ENCODE results near the gene DYRK1A.

The DYRK1A gene

GRCh38 chr21:37385179-37385765 is 18.7 kb downstream of the DYRK1A start:
- no peak for DNase-seq

GRCh38 chr21:37386151-37386550 is 19.6 kb downstream of the DYRK1A start:
- DNase-seq: no peak

DNA sequence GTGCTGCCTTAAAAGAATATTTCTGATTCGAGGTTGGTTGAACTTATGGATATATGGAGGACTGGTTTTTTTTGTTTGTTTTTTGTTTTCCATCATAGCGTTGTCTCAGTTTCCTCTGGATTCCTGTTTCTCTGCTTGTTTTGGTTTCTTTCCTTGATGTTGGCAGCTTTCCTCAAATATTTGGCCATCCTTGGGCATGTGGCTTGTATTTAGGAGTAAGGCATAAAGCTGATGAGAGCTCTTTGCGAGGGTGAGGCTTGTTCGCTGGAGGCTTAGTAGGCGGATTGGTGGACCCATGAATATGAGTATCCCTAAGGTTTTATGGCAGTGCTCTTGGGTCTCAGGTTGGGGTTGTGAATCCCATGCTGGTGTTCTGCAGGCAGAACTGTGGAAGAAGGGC is 22.9 kb downstream of the DYRK1A start:
- no peak for DNase-seq

- no peak for DNase-seq
These were observed 25.1 kb downstream of the DYRK1A start for GRCh38 chr21:37391666-37392065.

GRCh38 chr21:37392441-37392840 is 25.9 kb downstream of the DYRK1A start:
- DNase-seq: no peak

GRCh38 chr21:37393030-37393429 is 26.5 kb downstream of the DYRK1A start:
- no peak for DNase-seq

GRCh38 chr21:37393786-37394185 is 27.2 kb downstream of the DYRK1A start:
- DNase-seq: no peak

DNA sequence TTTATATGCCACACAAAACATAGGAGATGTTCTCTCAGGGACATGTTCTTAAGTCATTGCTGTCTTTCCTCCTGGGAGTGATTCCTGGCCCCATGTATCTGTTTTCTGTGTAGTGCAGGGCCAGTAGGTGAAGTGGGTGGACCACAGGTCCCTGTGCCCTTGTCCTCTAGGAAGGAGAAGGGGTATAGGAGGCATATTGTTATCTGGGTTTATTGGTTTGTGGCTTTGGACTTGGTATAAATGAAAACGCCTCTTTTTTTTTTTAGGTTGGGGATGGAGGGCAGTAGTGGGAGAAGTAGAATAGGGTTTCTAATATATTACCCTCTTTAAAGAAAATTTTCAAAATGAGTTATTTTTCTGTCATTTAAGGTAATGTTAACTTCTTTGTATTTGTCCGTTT is 29.4 kb downstream of the DYRK1A start:
- no peak for DNase-seq

DNA sequence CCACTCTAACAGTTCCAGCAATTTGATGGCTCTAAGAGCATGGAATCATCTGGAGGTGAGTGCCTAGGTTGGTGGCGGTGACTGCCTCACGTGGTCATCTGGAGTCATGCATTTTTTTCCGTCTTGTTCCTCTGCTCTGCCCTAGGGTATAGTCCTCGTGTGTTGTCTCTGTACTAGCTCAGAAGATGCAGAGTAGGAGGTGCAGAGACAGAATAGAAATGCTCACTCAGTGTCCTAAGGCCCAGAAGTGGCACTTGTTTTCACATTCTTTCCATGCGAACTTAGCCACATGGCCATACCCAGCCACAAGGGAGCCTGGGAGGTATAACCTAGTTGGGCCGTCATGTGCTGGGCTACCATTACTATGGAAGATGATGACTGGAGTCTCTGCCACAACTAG is 30.3 kb downstream of the DYRK1A start:
- DNase-seq: no peak

DNA sequence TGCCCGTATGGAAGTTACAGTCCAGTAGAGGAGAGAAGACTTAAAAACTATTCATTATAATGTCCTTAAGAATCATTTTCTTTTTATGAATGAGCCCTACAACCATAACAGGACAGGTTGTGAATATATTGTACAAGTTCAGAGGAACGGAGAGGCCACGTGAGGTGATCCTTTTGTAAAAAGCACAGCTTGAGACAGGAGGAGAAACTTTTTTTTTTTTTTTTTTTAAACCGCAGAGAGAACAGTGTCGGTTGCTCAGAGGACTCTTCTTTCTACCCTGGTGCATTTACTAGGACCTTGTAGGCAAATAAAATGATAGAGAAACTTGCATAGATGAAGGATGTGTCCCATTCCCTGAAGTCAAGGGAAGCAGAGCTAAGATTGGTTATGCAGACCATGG is 32.1 kb downstream of the DYRK1A start:
- no peak for DNase-seq

GRCh38 chr21:37402251-37402867 is 35.8 kb downstream of the DYRK1A start:
- no peak for DNase-seq

DNA sequence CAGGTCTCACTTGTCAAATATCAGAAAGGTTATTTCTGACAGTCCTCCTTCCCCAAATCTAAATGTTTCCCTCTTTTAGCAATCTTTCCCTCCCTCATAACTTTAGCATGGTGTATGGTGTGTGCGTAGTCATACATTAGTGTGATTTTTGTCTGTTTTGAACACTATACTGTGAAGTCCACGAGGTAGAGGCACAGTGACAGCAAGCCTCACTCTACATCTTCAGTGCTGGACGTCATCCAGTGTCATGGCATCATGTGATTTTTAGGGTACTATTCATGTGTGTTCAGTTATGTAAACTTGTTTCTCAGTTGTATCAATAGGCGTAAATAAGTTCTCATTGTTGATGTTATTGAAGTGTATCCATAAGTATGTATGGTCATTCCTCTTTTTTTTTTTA is 39.1 kb downstream of the DYRK1A start:
- no peak for DNase-seq

GRCh38 chr21:37407719-37408420 is 41.3 kb downstream of the DYRK1A start:
- no peak for DNase-seq

DNA sequence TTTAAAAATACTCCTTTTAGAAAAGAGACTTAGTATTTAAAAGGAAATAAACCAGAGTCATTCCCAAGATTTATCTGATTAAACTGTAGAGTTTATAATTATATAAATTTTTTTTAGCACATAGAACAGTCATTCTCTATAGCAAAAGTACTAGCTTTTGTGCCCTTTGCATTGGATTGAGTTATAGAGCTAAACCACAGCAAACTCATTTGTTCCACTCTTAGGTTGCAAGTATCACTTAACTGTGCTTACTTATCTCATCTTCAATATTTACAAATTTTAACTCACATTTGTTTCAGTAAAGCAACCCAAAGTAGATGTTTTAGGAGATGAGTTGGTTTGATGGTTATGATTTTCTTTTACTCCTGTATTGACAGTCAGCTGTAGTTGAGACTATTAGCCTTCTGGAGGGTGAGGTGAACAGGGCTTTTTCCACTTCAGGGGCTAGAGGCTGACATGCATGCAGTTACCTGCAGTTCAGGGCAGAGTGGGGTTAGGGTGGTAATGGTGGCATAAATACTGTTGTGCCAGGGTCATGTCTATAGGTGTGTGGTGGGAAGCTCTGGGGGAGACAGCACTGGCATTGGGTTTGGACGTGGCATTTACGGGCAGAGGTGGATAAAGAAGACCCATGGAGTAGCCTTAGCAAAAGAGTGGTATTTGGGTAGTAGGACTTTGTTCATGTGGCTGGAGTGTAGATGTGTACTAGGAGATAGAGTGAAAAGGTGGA is 42.1 kb downstream of the DYRK1A start:
- DNase-seq: no peak

GRCh38 chr21:37410639-37411038 is 44.1 kb downstream of the DYRK1A start:
- DNase-seq: no peak

- DNase-seq: no peak
These were observed 46.2 kb downstream of the DYRK1A start for GRCh38 chr21:37412603-37413360.

GRCh38 chr21:37413553-37414291 is 47.1 kb downstream of the DYRK1A start:
- no peak for DNase-seq

DNA sequence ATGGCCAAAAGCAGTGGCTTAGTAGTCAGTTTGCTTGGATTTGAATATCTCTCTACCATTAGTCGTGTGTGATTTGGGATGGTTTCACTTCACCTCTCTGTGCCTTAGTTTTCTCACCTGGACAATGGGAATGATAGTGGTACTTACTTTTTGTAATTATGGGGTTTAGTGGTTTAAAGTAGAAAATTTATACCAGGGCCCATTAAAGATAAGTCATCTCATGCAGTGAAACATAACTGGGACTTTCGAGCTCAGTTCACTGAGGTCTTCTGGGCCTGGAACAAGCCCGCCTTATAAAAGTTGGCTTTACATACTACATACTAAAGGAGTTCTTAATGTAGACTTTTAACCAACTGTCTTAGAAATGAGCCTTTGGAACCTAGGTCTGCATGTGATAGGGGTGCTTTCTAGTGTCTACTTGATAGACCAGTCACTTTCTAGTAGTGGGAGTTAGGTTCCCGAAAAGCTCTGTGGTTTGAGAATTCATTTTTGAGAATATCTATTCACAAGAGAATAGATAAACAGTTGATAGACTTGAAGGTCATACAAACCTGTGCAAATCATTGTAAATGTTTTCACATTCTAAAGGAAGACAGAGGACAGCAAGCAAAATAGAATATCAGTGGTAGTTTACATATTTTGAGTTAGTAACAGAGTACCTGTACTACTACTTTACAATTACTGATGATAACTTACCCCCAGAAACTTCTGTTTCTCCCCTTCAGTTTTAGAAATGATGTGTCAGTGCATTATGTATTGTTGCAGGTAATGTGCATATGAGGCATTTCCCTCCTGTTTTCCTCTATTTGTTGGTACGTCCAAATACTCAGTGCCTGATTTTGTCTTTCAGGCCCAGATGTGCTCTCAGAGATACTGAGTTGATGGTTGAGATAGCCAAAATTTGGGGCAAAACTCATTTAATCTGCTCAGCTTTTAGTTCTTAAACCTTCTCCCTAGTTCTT is 48.0 kb downstream of the DYRK1A start:
- DNase-seq: no peak

DNA sequence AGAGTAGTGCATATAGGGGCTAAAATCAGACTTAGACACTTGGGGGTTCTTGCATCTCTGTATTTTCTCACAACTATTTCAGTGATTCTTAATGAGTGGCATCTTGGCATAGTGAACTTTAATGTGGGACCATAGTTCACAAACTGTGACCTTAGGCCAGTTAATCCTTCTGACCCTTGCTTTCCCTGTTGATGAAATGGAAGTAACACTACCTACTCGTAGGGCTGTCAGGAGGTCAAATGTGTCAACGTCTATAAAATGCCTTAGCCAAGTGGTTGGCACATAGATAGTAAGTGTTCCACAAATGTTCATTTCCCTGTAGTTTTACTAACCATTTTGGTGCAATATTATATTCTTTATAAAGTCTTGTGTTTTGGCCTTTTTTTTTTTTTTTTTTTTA is 49.4 kb downstream of the DYRK1A start:
- DNase-seq: no peak

DNA sequence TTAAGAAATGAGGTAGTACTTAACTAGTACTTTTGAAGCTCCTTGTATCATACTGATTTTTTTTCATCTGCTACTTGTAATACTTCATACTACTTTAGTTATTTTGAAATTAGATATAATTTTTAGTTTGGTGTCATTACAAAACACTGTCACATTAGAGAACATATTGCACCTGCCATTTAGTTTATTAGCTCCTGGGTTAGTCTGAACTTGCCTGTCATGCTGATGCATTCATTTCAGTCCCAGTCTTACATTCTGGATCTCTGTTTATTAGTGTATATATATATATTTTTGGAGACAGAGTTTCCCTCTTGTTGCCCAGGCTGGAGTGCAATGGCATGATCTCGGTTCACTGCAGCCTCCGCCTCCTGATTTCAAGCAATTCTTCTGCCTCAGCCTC is 50.3 kb downstream of the DYRK1A start:
- no peak for DNase-seq

Measured in activated CD8-positive, alpha-beta memory T cell treated with anti-CD3 and anti-CD28 coated beads, Interleukin-2, amount 50 U/mL, for 48 hours (primary cell).